Stimulated activated memory B cell treated with anti-CD40 and anti-IgM and Interleukin-4, amounts not matched to agents 10 μg/mL and 1 μg/mL and 100 μg/mL, for 72 hours (primary cell): ENCODE results near the gene CKS1B.

Experiments
- ATAC-seq: fragments of 150-1000 bp; cut with Tn5 transposase; 2 replicates; pipeline ENCODE4 v1.10.0; 2021
- H3K27ac Mint-ChIP-seq: one replicate; pipeline ENCODE4 v1.8.0; 2022; ENCODE audit warnings: mild to moderate bottlenecking, mixed read lengths
- H3K27me3 Mint-ChIP-seq: one replicate; pipeline ENCODE4 v1.8.0; 2022; ENCODE audit warnings: mixed read lengths
- H3K36me3 Mint-ChIP-seq: one replicate; pipeline ENCODE4 v1.8.0; 2022; ENCODE audit warnings: mixed read lengths
- H3K4me1 Mint-ChIP-seq: one replicate; pipeline ENCODE4 v1.8.0; 2022; ENCODE audit warnings: mixed read lengths
- H3K4me3 Mint-ChIP-seq: one replicate; pipeline ENCODE4 v1.8.0; 2022; ENCODE audit warnings: mild to moderate bottlenecking, moderate library complexity, mixed read lengths
- H3K9me3 Mint-ChIP-seq: one replicate; pipeline ENCODE4 v1.8.0; 2022; ENCODE audit warnings: mixed read lengths

The CKS1B gene

GRCh38 chr1:155007251-155007828, 32.9 kb downstream of the CKS1B start:
- peaks cover 12% of the 10 kb centered on the region for H3K36me3 Mint-ChIP-seq
- peaks cover 74% of the 10 kb centered on the region for H3K4me1 Mint-ChIP-seq
- ATAC-seq: no peak
- H3K27ac Mint-ChIP-seq: peak overlapping the region; percentile 84
- no peaks in the 10 kb centered on the region for H3K27me3 Mint-ChIP-seq
- H3K4me3 Mint-ChIP-seq: no peak overlapping the region
- no peaks in the 10 kb centered on the region for H3K9me3 Mint-ChIP-seq

- H3K4me1 Mint-ChIP-seq: peaks cover 83% of the 10 kb centered on the region
- no peaks in the 10 kb centered on the region for H3K27me3 Mint-ChIP-seq
Observed at GRCh38 chr1:155008015-155008941, 33.8 kb downstream of the CKS1B start.

GRCh38 chr1:155009221-155009711, 34.8 kb downstream of the CKS1B start:
- ATAC-seq: no peak
- Mint-ChIP-seq H3K27ac (peak overlapping the region; percentile 62), H3K4me1 (peaks cover 82% of the 10 kb centered on the region), H3K36me3 (peaks cover 17% of the 10 kb centered on the region), H3K9me3 (no peaks in the 10 kb centered on the region), H3K4me3 (no peak overlapping the region), H3K27me3 (no peaks in the 10 kb centered on the region)

More at GRCh38 chr1:155008015-155008941, 33.8 kb downstream of the CKS1B start:
- ATAC-seq: no peak
- peak overlapping the region; percentile 62 for H3K27ac Mint-ChIP-seq
- H3K36me3 Mint-ChIP-seq: peaks cover 14% of the 10 kb centered on the region
- no peaks in the 10 kb centered on the region for H3K9me3 Mint-ChIP-seq
- H3K4me3 Mint-ChIP-seq: no peak overlapping the region

GRCh38 chr1:155009742-155010141, 35.3 kb downstream of the CKS1B start:
- peak overlapping the region; percentile 62 for H3K27ac Mint-ChIP-seq
- H3K9me3 Mint-ChIP-seq: no peaks in the 10 kb centered on the region
- no peaks in the 10 kb centered on the region for H3K27me3 Mint-ChIP-seq
- H3K36me3 Mint-ChIP-seq: peaks cover 17% of the 10 kb centered on the region
- H3K4me3 Mint-ChIP-seq: no peak overlapping the region
- peaks cover 78% of the 10 kb centered on the region for H3K4me1 Mint-ChIP-seq
- no peak for ATAC-seq

GRCh38 chr1:155010211-155010918, 35.9 kb downstream of the CKS1B start:
- Mint-ChIP-seq H3K9me3 (no peaks in the 10 kb centered on the region), H3K27me3 (no peaks in the 10 kb centered on the region), H3K4me3 (no peak overlapping the region), H3K27ac (peak overlapping the region; percentile 62), H3K36me3 (peaks cover 17% of the 10 kb centered on the region), H3K4me1 (peaks cover 73% of the 10 kb centered on the region)
- ATAC-seq: no peak

GRCh38 chr1:155011004-155011416, 36.5 kb downstream of the CKS1B start:
- H3K4me3 Mint-ChIP-seq: no peak overlapping the region
- H3K9me3 Mint-ChIP-seq: no peaks in the 10 kb centered on the region
- H3K36me3 Mint-ChIP-seq: peaks cover 17% of the 10 kb centered on the region
- H3K27me3 Mint-ChIP-seq: no peaks in the 10 kb centered on the region
- H3K27ac Mint-ChIP-seq: peak overlapping the region; percentile 29
- ATAC-seq: no peak
- peaks cover 73% of the 10 kb centered on the region for H3K4me1 Mint-ChIP-seq

- H3K4me1 Mint-ChIP-seq: peaks cover 73% of the 10 kb centered on the region
- no peak overlapping the region for H3K4me3 Mint-ChIP-seq
- peaks cover 17% of the 10 kb centered on the region for H3K36me3 Mint-ChIP-seq
- no peaks in the 10 kb centered on the region for H3K9me3 Mint-ChIP-seq
- H3K27ac Mint-ChIP-seq: peak overlapping the region; percentile 29
- H3K27me3 Mint-ChIP-seq: no peaks in the 10 kb centered on the region
- no peak for ATAC-seq
Observed at GRCh38 chr1:155011437-155012025, 37.0 kb downstream of the CKS1B start.

GRCh38 chr1:155012026-155012546, 37.6 kb downstream of the CKS1B start:
- peaks cover 17% of the 10 kb centered on the region for H3K36me3 Mint-ChIP-seq
- H3K27me3 Mint-ChIP-seq: no peaks in the 10 kb centered on the region
- peak overlapping the region; percentile 76 for H3K27ac Mint-ChIP-seq
- no peak overlapping the region for H3K4me3 Mint-ChIP-seq
- no peaks in the 10 kb centered on the region for H3K9me3 Mint-ChIP-seq
- no peak for ATAC-seq
- peaks cover 74% of the 10 kb centered on the region for H3K4me1 Mint-ChIP-seq

GRCh38 chr1:155012776-155013602, 38.5 kb downstream of the CKS1B start:
- Mint-ChIP-seq H3K36me3 (peaks cover 17% of the 10 kb centered on the region), H3K27ac (peak overlapping the region; percentile 76), H3K4me3 (no peak overlapping the region), H3K9me3 (no peaks in the 10 kb centered on the region), H3K27me3 (no peaks in the 10 kb centered on the region), H3K4me1 (peaks cover 81% of the 10 kb centered on the region)
- no peak for ATAC-seq

GRCh38 chr1:155013632-155014031, 39.2 kb downstream of the CKS1B start:
- Mint-ChIP-seq H3K27me3 (no peaks in the 10 kb centered on the region), H3K9me3 (no peaks in the 10 kb centered on the region), H3K4me3 (no peak overlapping the region), H3K4me1 (peaks cover 80% of the 10 kb centered on the region), H3K36me3 (peaks cover 17% of the 10 kb centered on the region), H3K27ac (peak overlapping the region; percentile 76)
- no peak for ATAC-seq

- no peak for ATAC-seq
- H3K27ac Mint-ChIP-seq: peak overlapping the region; percentile 88
- H3K27me3 Mint-ChIP-seq: no peaks in the 10 kb centered on the region
- H3K36me3 Mint-ChIP-seq: peaks cover 13% of the 10 kb centered on the region
- H3K9me3 Mint-ChIP-seq: no peaks in the 10 kb centered on the region
- H3K4me3 Mint-ChIP-seq: no peak overlapping the region
- H3K4me1 Mint-ChIP-seq: peaks cover 80% of the 10 kb centered on the region
Observed at GRCh38 chr1:155014709-155015508, 40.4 kb downstream of the CKS1B start.

GRCh38 chr1:155015527-155016230, 41.2 kb downstream of the CKS1B start:
- Mint-ChIP-seq H3K36me3 (peaks cover 12% of the 10 kb centered on the region), H3K27ac (peak overlapping the region; percentile 88), H3K4me3 (no peak overlapping the region), H3K9me3 (no peaks in the 10 kb centered on the region), H3K4me1 (peaks cover 77% of the 10 kb centered on the region), H3K27me3 (no peaks in the 10 kb centered on the region)
- peak; percentile 0 for ATAC-seq
